Measurements from ENCODE around the gene ZNF106.

GRCh38 chr15:42405863-42406482 lies 85.0 kb downstream of the ZNF106 start:
- TF ChIP-seq CTCF (conservative IDR thresholded peaks at IDR 0.05; ENCODE audit: low read depth, low read length) = no peak
- no peak for TF ChIP-seq EZH2 (IDR thresholded peaks at IDR 0.05; ENCODE audit: borderline replicate concordance, low read depth, low read length, poor library complexity, severe bottlenecking)
